GM18499 (cell line): ENCODE data around the gene FBP2.
"Not testable (repeated sequence)": the region's sequence is repeated elsewhere in the genome, so short reads cannot be mapped to it uniquely, and the experiment has no call there.

ENCODE experiments used
- ATAC-seq: cut with Tn5 transposase; IDR thresholded peaks from one replicate; pipeline ENCODE4 v1.9.1; 2021; ENCODE audit warnings: moderate number of reproducible peaks; ENCODE audit not compliant: insufficient read depth, unreplicated experiment

Gene FBP2

GRCh38 chr9:94566550-94566949 lies 27.1 kb downstream of the FBP2 start:
- ATAC-seq = no peak

- ATAC-seq = not testable (repeated sequence)
These were observed 29.3 kb downstream of the FBP2 start for GRCh38 chr9:94564279-94564678.

GRCh38 chr9:94563548-94563947 lies 30.1 kb downstream of the FBP2 start:
- ATAC-seq = no peak

GRCh38 chr9:94560237-94560636 lies 33.4 kb downstream of the FBP2 start:
- ATAC-seq = no peak

GRCh38 chr9:94557376-94557775 lies 36.2 kb downstream of the FBP2 start:
- no peak for ATAC-seq

- ATAC-seq = no peak
These were observed 38.9 kb downstream of the FBP2 start, which contains the start of gene PCAT7 for GRCh38 chr9:94554439-94555331. PCAT7 (plus strand) TSS chr9:94555083.

GRCh38 chr9:94554078-94554438 lies 39.6 kb downstream of the FBP2 start:
- ATAC-seq = no peak

GRCh38 chr9:94553029-94553938 lies 40.3 kb downstream of the FBP2 start:
- no peak for ATAC-seq

GRCh38 chr9:94545940-94546339 lies 47.7 kb downstream of the FBP2 start:
- no peak for ATAC-seq

- not testable (repeated sequence) for ATAC-seq
These were observed 49.3 kb downstream of the FBP2 start for GRCh38 chr9:94544335-94544734.

- no peak for ATAC-seq
These were observed 54.7 kb downstream of the FBP2 start for GRCh38 chr9:94538908-94539307.

- no peak for ATAC-seq
These were observed 58.7 kb downstream of the FBP2 start for GRCh38 chr9:94534901-94535300.

- no peak for ATAC-seq
These were observed 60.0 kb downstream of the FBP2 start for GRCh38 chr9:94533601-94534000.

GRCh38 chr9:94533155-94533554 lies 60.5 kb downstream of the FBP2 start:
- ATAC-seq = no peak

GRCh38 chr9:94528886-94529285 lies 64.7 kb downstream of the FBP2 start:
- ATAC-seq = no peak

- no peak for ATAC-seq
These were observed 66.7 kb downstream of the FBP2 start for GRCh38 chr9:94526951-94527350.

GRCh38 chr9:94526271-94526670 lies 67.4 kb downstream of the FBP2 start:
- ATAC-seq = no peak

- ATAC-seq = no peak
These were observed 68.1 kb downstream of the FBP2 start for GRCh38 chr9:94525396-94526035.

- ATAC-seq = no peak
These were observed 76.4 kb downstream of the FBP2 start for GRCh38 chr9:94517254-94517653.

GRCh38 chr9:94514722-94515121 lies 78.9 kb downstream of the FBP2 start:
- no peak for ATAC-seq

GRCh38 chr9:94511955-94512265 lies 81.7 kb downstream of the FBP2 start:
- ATAC-seq = no peak
